HL-60/S4 treated with phorbol 12-myristate 13-acetate at 8.2 ng/mL for 4 days and 3 days (cell line): ENCODE data around the gene CRLF3.
"Not testable (repeated sequence)": the region's sequence is repeated elsewhere in the genome, so short reads cannot be mapped to it uniquely, and the experiment has no call there.

ENCODE experiments used
- in situ Hi-C: fragments of 300-500 bp; cut with MboI; formaldehyde crosslinking; loops from 2 replicates; pipeline ENCODE4 v1.15.0; 2022; ENCODE audit warnings: low sequenced_read_pairs

The CRLF3 gene, protein sequence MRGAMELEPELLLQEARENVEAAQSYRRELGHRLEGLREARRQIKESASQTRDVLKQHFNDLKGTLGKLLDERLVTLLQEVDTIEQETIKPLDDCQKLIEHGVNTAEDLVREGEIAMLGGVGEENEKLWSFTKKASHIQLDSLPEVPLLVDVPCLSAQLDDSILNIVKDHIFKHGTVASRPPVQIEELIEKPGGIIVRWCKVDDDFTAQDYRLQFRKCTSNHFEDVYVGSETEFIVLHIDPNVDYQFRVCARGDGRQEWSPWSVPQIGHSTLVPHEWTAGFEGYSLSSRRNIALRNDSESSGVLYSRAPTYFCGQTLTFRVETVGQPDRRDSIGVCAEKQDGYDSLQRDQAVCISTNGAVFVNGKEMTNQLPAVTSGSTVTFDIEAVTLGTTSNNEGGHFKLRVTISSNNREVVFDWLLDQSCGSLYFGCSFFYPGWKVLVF

GRCh38 chr17:30824356-30825145, at the start of gene CRLF3:
CRLF3 (minus strand) TSS chr17:30824692; CDS start chr17:30824651, 41 bp downstream.
- in situ Hi-C loops = no loop called here

GRCh38 chr17:30869005-30869404, 44.5 kb upstream of the CRLF3 start:
- in situ Hi-C loops = no loop called here

- in situ Hi-C loops = no loop called here
Observed at GRCh38 chr17:30864636-30865035, 40.1 kb upstream of the CRLF3 start.

- in situ Hi-C loops = no loop called here
Observed at GRCh38 chr17:30858556-30859250, 34.2 kb upstream of the CRLF3 start.

- in situ Hi-C loops = no loop called here
Observed at GRCh38 chr17:30854146-30854545, 29.7 kb upstream of the CRLF3 start.

- in situ Hi-C loops = no loop called here
Observed at GRCh38 chr17:30848021-30848420, 23.5 kb upstream of the CRLF3 start.

DNA sequence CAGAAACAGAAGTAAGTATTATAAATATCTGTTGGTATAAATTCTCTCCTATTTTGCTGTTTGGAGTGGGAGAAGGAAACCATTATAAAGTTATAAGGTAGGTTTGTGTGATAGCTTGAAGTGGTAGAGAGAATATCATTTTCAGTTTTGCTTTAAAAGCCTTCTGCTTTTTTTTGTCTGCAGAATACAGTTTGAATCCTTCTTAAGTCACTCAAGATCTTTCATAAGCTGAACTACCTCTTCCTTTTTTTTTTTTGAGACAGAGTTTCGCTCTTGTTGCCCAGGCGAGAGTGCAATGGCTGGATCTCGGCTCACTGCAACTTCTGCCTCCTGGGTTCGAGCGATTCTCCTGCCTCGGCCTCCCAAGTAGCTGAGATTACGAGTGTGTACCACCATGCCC, 16.3 kb upstream of the CRLF3 start:
- in situ Hi-C loops = no loop called here

- in situ Hi-C loops = no loop called here
Observed at GRCh38 chr17:30838202-30838807, 13.8 kb upstream of the CRLF3 start.

- in situ Hi-C loops = no loop called here
Observed at GRCh38 chr17:30832438-30833124, 8.1 kb upstream of the CRLF3 start.

GRCh38 chr17:30831663-30832437, 7.4 kb upstream of the CRLF3 start, which contains the start of gene ATAD5:
ATAD5 (plus strand) TSS chr17:30831966; CDS start chr17:30832348, 382 bp downstream.
- in situ Hi-C loops = no loop called here

DNA sequence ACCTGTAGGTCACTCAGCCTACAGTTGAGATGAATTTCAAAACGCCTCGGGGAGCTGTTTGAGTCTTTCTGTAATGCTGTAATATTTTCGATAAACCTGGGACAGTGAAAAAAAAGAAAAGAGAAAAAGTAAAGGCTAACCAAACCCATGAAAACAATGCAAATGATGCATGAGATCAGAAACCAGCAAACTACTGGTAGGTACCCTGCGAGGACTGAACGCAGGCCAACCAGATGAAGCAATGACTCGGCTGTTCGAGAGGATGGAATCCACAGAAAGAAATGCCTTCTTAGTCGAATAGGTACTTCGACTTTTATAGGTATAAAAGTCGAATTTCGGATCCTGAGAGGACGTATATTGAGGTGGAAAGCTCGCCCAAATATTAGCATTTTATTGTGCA, 6.8 kb upstream of the CRLF3 start:
- in situ Hi-C loops = no loop called here

DNA sequence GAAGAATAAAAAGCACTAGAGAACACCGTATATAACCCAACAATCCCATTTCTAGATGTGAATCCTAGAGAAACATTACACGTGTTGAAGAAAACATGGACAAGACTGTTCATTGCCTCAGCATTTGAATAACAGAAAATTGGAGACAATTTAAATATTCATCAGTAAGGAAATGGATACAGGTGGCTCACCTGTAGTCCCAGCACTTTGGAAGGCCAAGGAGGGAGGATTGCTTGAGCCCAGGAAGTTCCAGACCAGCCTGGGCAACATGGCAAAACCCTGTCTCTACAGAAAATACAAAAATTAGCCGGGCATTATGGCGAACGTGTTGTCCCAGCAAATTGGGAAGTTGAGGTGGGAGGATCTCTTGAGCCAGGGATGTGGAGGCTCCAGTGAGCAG, 4.5 kb upstream of the CRLF3 start:
- in situ Hi-C loops = no loop called here

DNA sequence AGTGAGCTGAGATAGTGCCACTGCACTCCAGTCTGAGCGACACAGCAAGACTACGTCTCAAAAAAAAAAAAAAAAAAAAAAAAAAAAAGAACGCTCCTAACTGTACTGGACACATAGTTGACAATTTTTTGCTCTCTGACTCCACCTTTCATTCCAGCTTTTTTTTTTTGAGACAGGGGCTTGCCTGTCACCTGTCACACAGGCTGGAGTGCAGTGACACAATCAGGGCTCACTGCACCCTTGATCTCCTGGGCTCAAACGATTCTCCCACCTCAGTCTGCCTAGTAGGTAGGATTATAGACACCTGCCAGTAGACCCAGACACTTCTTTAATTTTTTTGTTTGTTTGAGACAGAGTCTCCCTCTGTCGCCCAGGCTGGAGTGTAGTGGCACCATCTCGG, 2.6 kb upstream of the CRLF3 start:
- in situ Hi-C loops = no loop called here

GRCh38 chr17:30824002-30824355, 513 bp downstream of the CRLF3 start:
- in situ Hi-C loops = no loop called here

DNA sequence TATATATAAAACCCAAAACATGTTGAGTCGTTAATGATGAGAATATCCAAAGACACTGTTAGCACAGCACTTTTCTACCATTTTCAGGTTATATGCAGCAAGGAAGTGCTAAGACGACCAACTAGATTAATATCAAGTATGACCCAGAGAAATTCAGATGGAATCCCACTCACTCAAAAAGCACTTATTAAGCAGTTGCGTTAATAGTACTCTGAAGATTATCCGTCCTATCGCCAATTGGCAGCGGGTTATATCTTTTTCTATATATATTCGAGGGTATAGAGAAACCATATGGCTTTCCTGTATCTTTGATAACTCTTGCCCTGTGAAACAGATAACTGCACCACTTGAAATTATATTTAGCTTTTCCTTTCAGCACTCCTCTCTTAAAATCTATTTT, 1.1 kb downstream of the CRLF3 start:
- in situ Hi-C loops = no loop called here

DNA sequence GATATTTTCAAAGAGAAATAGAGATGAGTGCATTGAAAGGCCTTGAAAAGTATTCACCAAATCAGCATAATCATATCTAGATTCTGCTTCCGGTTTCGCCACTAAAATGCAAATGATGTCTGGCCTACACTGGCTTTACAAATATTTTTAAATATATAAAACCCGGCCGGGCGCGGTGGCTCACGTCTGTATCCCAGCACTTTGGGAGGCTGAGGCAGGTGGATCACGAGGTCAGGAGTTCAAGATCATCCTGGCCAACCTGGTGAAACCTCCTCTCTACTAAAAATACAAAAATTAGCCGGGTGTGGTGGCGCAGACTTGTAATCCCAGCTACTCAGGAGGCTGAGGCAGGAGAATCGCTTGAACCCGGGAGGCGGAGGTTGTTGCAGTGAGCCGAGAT, 1.6 kb downstream of the CRLF3 start:
- in situ Hi-C loops = not testable (repeated sequence)

GRCh38 chr17:30821871-30822723, 2.4 kb downstream of the CRLF3 start:
- in situ Hi-C loops = no loop called here

GRCh38 chr17:30819971-30820705, 4.4 kb downstream of the CRLF3 start:
- in situ Hi-C loops = no loop called here
